K562 (cell line): ENCODE data around the gene GLIS1.

Source experiments
- E4F1 ChIP-seq: fragments of 250-450 bp; sonication (Bioruptor Pico); IDR thresholded peaks from 2 replicates; pipeline ENCODE4 v1.5.0; 2021; ENCODE audit warnings: mild to moderate bottlenecking, borderline replicate concordance
- MEIS2 ChIP-seq: fragments of 450-650 bp; IDR thresholded peaks from 2 replicates; pipeline ENCODE4 v1.6.1; 2014; ENCODE audit warnings: mild to moderate bottlenecking; ENCODE audit not compliant: partially characterized antibody
- SMARCA5 ChIP-seq: fragments of 450-650 bp; IDR thresholded peaks from 2 replicates; pipeline ENCODE4 v1.6.1; 2016
- ZNF146 ChIP-seq: IDR thresholded peaks from one replicate; pipeline ENCODE4 v1.6.1; 2018; ENCODE audit warnings: missing compliant biosample characterization; ENCODE audit not compliant: unreplicated experiment

GRCh38 chr1:53608071-53608470 lies 130.9 kb downstream of the GLIS1 start:
- TF ChIP-seq MEIS2 = no peak
- TF ChIP-seq E4F1 (CRISPR knock-in tag) = no peak
- no peak for TF ChIP-seq SMARCA5
- TF ChIP-seq ZNF146 (CRISPR knock-in tag) = no peak
